ENCODE results near the gene SLC9C1. TPM values are rescaled to one million over a fixed set of nuclear protein-coding genes. Genes with fewer than 3 reads are reported as not detected.

SLC9C1 gene
- total and polyA plus RNA-seq, 2 of the 4 experiments (the other 2 are of a cell fraction), result not detected

DNA sequence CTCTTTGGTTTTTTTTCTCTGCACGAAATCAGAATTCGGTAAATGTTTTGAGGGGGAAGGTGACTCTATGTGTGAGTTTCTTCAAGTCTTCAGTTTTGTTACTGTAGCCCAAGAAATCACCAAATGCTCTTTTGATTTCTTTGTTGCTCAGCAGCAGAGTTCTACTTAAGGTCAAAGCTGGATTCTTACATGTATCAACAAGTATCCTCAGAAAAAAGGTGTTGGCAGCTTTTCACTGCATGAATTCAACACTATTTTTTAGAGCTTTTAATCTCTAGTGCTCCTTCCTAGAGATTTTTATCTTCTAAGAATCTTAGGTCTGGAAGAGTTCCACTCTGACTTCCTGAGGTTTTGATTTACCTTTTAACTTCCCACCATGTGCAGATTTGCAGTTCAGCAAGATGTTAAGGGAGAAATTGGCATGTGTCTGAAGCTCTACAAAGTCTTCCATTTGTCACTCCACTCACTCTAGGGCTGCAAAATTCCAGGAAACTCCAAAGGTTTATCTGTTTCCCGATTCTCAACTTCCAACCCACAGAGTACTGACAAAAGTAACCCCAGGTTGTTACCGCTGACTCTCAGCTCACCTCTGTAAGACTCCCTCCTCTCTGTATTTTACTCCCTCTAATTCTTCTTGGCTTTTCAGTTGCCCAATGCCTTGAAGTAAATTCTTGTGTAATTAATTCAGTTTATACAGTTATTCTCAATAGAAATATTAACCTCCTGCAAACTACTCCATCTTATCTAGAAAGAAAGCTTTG, 25.7 kb upstream of the SLC9C1 start:
- H3K4me2 ChIP-seq (ENCODE audit: low read depth, low read length), result no peak overlapping the region
- H2AK9ac ChIP-seq (replicated peaks; ENCODE audit: low read depth, low read length, poor library complexity), result no peak overlapping the region
- H2AK5ac ChIP-seq (ENCODE audit: low read depth, low read length), result no peak overlapping the region
- 14% methylated on average over 1 of the region's 4 CpGs; no CpG with 5 or more reads in 1 of the 2 experiments for WGBS, 2 experiments (ENCODE audit: extremely low coverage in 2 of 2, insufficient read length in 1 of 2)
- no peaks in the 10 kb centered on the region for H4K20me1 ChIP-seq (ENCODE audit: insufficient read depth, low read length)
- H3K56ac ChIP-seq (ENCODE audit: extremely low read depth, insufficient read depth, low read length), result no peak overlapping the region
- no peak overlapping the region for H3K4ac ChIP-seq (ENCODE audit: low read depth, low read length)
- intact Hi-C loops (cut with micrococcal nuclease), result no loop called here
- BruUV-seq (replicated peaks), result no TSS peak
- no peak overlapping the region for H3K14ac ChIP-seq (replicated peaks; ENCODE audit: low read depth, low read length)
- no peak overlapping the region for H3K27ac ChIP-seq (ENCODE audit: insufficient read depth, low read length)
- no peak overlapping the region for H4K5ac ChIP-seq (ENCODE audit: low read depth, low read length)
- ChIA-PET CTCF (interaction anchor here (1.3 kb wide), 1 partner anchor 16 kb away, joined by 5 read pairs; no protein-coding TSS in a partner anchor), POLR2A (ENCODE audit: unreplicated experiment) (no interaction called here)
- H4K91ac ChIP-seq (ENCODE audit: insufficient read depth, low read depth, low read length), result no peak overlapping the region
- no peaks in the 10 kb centered on the region for H3K36me3 ChIP-seq (ENCODE audit: control insufficient read depth, insufficient read depth, low read length)
- H3K23ac ChIP-seq (ENCODE audit: low read depth, low read length), result no peak overlapping the region
- peaks cover 10% of the 10 kb centered on the region for H3K27me3 ChIP-seq (ENCODE audit: control insufficient read depth, insufficient read depth, low read length)
- H4K8ac ChIP-seq (ENCODE audit: low read depth in 2 of 2, low read length in 2 of 2), result no peak overlapping the region
- dilution Hi-C loops (cut with HindIII; ENCODE audit: low sequenced_read_pairs, unreplicated experiment), result loop anchor here (25.0 kb wide), 1 partner anchor 193 kb away; no protein-coding TSS in a partner anchor
- H3K9me3 ChIP-seq (ENCODE audit: control insufficient read depth, insufficient read depth, low read length), result 0 out of 2 replicates have a peak, but pooled peaks cover 2% of the 10 kb centered on the region
- in situ Hi-C loops (cut with MboI; ENCODE audit: low sequenced_read_pairs), result loop anchor here (25.0 kb wide), 1 partner anchor 668 kb away; the partner anchor contains the start of genes CD200R1 and GTPBP8
- no peaks in the 10 kb centered on the region for H3K4me1 ChIP-seq (ENCODE audit: control insufficient read depth, insufficient read depth, low read length)
- no peak overlapping the region for H2BK20ac ChIP-seq (ENCODE audit: low read depth, low read length)
- no peak overlapping the region for H2BK5ac ChIP-seq (ENCODE audit: low read depth, low read length, poor library complexity, severe bottlenecking)
- H2BK15ac ChIP-seq (ENCODE audit: low read depth, low read length), result no peak overlapping the region
- H2BK120ac ChIP-seq (ENCODE audit: low read depth, low read length), result no peak overlapping the region
- H3K18ac ChIP-seq (ENCODE audit: low read depth, low read length), result no peak overlapping the region
- DNase-seq (no peak), ATAC-seq (ENCODE audit: low read depth) (no peak)
- no peaks in the 10 kb centered on the region for H3K9me1 ChIP-seq (ENCODE audit: insufficient read depth, low read length)
- H3K79me1 ChIP-seq (ENCODE audit: low read depth in 1 of 2, low read length in 2 of 2), result no peaks in the 10 kb centered on the region
- H2AFZ ChIP-seq (replicated peaks; ENCODE audit: low read length, poor library complexity), result no peak overlapping the region
- H3K4me3 ChIP-seq (ENCODE audit: insufficient read depth, low read depth, low read length), result no peak overlapping the region
- TF ChIP-seq FOS (IDR thresholded peaks at IDR 0.05; ENCODE audit: low read depth, low read length) (no peak), RCOR1 (IDR thresholded peaks at IDR 0.05; ENCODE audit: insufficient replicate concordance, low read length) (no peak), CEBPB (IDR thresholded peaks at IDR 0.05; ENCODE audit: low read depth, low read length) (no peak), NFE2L2 (IDR thresholded peaks at IDR 0.05; ENCODE audit: low read depth, low read length) (no peak), MXI1 (IDR thresholded peaks at IDR 0.05; ENCODE audit: borderline replicate concordance, low read depth, low read length) (no peak), POLR2A (IDR thresholded peaks at IDR 0.05; ENCODE audit: low read depth, low read length) (no peak), MAZ (IDR thresholded peaks at IDR 0.05; ENCODE audit: borderline replicate concordance, low read depth, low read length) (no peak), MAFK (IDR thresholded peaks at IDR 0.05; ENCODE audit: low read depth, low read length) (no peak), RFX5 (IDR thresholded peaks at IDR 0.05; ENCODE audit: low read depth, low read length) (no peak), CHD1 (IDR thresholded peaks at IDR 0.05; ENCODE audit: low read depth, low read length) (no peak), RAD21 (IDR thresholded peaks at IDR 0.05; ENCODE audit: low read length) (no peak)
- TF ChIP-seq, protein P1, sequence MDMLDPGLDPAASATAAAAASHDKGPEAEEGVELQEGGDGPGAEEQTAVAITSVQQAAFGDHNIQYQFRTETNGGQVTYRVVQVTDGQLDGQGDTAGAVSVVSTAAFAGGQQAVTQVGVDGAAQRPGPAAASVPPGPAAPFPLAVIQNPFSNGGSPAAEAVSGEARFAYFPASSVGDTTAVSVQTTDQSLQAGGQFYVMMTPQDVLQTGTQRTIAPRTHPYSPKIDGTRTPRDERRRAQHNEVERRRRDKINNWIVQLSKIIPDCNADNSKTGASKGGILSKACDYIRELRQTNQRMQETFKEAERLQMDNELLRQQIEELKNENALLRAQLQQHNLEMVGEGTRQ (IDR thresholded peaks at IDR 0.05; ENCODE audit: low read depth, low read length), result no peak
- TF ChIP-seq, protein P2, sequence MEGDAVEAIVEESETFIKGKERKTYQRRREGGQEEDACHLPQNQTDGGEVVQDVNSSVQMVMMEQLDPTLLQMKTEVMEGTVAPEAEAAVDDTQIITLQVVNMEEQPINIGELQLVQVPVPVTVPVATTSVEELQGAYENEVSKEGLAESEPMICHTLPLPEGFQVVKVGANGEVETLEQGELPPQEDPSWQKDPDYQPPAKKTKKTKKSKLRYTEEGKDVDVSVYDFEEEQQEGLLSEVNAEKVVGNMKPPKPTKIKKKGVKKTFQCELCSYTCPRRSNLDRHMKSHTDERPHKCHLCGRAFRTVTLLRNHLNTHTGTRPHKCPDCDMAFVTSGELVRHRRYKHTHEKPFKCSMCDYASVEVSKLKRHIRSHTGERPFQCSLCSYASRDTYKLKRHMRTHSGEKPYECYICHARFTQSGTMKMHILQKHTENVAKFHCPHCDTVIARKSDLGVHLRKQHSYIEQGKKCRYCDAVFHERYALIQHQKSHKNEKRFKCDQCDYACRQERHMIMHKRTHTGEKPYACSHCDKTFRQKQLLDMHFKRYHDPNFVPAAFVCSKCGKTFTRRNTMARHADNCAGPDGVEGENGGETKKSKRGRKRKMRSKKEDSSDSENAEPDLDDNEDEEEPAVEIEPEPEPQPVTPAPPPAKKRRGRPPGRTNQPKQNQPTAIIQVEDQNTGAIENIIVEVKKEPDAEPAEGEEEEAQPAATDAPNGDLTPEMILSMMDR (conservative IDR thresholded peaks at IDR 0.05; ENCODE audit: low read depth, low read length), result no peak
- TF ChIP-seq, protein P3, sequence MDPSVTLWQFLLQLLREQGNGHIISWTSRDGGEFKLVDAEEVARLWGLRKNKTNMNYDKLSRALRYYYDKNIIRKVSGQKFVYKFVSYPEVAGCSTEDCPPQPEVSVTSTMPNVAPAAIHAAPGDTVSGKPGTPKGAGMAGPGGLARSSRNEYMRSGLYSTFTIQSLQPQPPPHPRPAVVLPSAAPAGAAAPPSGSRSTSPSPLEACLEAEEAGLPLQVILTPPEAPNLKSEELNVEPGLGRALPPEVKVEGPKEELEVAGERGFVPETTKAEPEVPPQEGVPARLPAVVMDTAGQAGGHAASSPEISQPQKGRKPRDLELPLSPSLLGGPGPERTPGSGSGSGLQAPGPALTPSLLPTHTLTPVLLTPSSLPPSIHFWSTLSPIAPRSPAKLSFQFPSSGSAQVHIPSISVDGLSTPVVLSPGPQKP (IDR thresholded peaks at IDR 0.05; ENCODE audit: borderline replicate concordance, low read depth, low read length), result no peak
- H3K9ac ChIP-seq (ENCODE audit: low read depth, low read length), result no peak overlapping the region

All from IMR-90 (cell line).